Endothelial cell of umbilical vein (primary cell): ENCODE measurements around the gene RAD51B. TPM values are rescaled to one million over a fixed set of nuclear protein-coding genes. Genes with fewer than 3 reads are reported as not detected.

ENCODE experiments used
- BruUV-seq: library from RNA; stranded (reverse); fragments of 400-500 nt; replicated peaks from 2 replicates; lab custom pipeline; 2021; lab: Mats Ljungman, UMichigan
- CTCF ChIA-PET: fragments of 300-600, 350-600 bp; sonication (Branson Sonifier 250); formaldehyde crosslinking; loops from one replicate; lab custom pipeline; 2021; ENCODE audit warnings: antibody characterized with exemption, inconsistent platforms; lab: Charles Lee
- POLR2A ChIA-PET: fragments of 300-600, 350-600 bp; sonication (Branson Sonifier 250); formaldehyde crosslinking; loops from one replicate; lab custom pipeline; 2021; ENCODE audit warnings: antibody characterized with exemption, inconsistent platforms; lab: Charles Lee
- DNase-seq: peaks from one replicate; pipeline ENCODE4 v3.0.0-alpha.2; 2011; ENCODE audit warnings: low read depth, low spot score
- FAIRE-seq: peaks from 2 replicates; lab custom pipeline; 2011; peaks lifted over from hg19 to GRCh38; lab: Jason Lieb, UNC
- H2AFZ ChIP-seq: 2 replicates; pipeline ENCODE4 v1.6.0; 2012; ENCODE audit warnings: low read depth, low read length, control low read depth, inconsistent platforms
- H3K27ac ChIP-seq: 2 replicates; pipeline ENCODE4 v1.5.1; 2011; ENCODE audit warnings: low read depth, mild to moderate bottlenecking, control low read depth, low read length, moderate library complexity; ENCODE audit not compliant: insufficient read depth
- H3K27me3 ChIP-seq, 2 experiments: 2 replicates each; pipeline versions ENCODE4 v1.6.0 to v1.6.1; 2011; ENCODE audit warnings: low read length in 2 of 2, mixed read lengths in 1 of 2; ENCODE audit not compliant: control insufficient read depth in 2 of 2, insufficient read depth in 2 of 2
- H3K36me3 ChIP-seq, 2 experiments: 2 replicates in 1 of 2; 3 replicates in 1 of 2; pipeline ENCODE4 v1.5.1; 2011; ENCODE audit warnings: low read length in 2 of 2, mild to moderate bottlenecking in 1 of 2, moderate library complexity in 1 of 2; ENCODE audit not compliant: control insufficient read depth in 2 of 2, insufficient read depth in 2 of 2; ENCODE audit errors: extremely low read depth in 1 of 2
- H3K4me1 ChIP-seq: 3 replicates; pipeline ENCODE4 v1.5.1; 2011; ENCODE audit warnings: mild to moderate bottlenecking, low read length; ENCODE audit not compliant: control insufficient read depth, insufficient read depth; ENCODE audit errors: extremely low read depth
- H3K4me2 ChIP-seq: 2 replicates; pipeline ENCODE4 v1.6.1; 2011; ENCODE audit warnings: low read length, control low read depth, mixed read lengths; ENCODE audit not compliant: insufficient read depth
- H3K4me3 ChIP-seq, 3 experiments: fragments of 200-600 bp in 1 of 3; sonication (generic), shearing (Covaris generic) in 1 of 3; replicated peaks in 1 of 3; 2 replicates each; pipeline ENCODE4 v1.5.1; 2011 to 2016; ENCODE audit warnings: control low read depth in 3 of 3, low read length in 3 of 3, mild to moderate bottlenecking in 2 of 3, inconsistent platforms in 1 of 3, low read depth in 1 of 3, moderate library complexity in 1 of 3; ENCODE audit not compliant: insufficient read depth in 1 of 3
- H3K79me2 ChIP-seq: 2 replicates; pipeline ENCODE4 v1.6.0; 2012; ENCODE audit warnings: low read length, inconsistent platforms; ENCODE audit not compliant: control insufficient read depth, insufficient read depth
- H3K9ac ChIP-seq: replicated peaks from 2 replicates; pipeline ENCODE3; 2011; ENCODE audit warnings: low read length, control low read depth; ENCODE audit not compliant: insufficient read depth; ENCODE audit errors: extremely low read depth
- H3K9me1 ChIP-seq: replicated peaks from 3 replicates; pipeline ENCODE4 v1.6.0; 2011; ENCODE audit warnings: mild to moderate bottlenecking, low read length; ENCODE audit not compliant: control insufficient read depth, insufficient read depth; ENCODE audit errors: extremely low read depth
- H3K9me3 ChIP-seq: replicated peaks from 2 replicates; pipeline ENCODE4 v1.5.1; 2012; ENCODE audit warnings: low read length, inconsistent platforms; ENCODE audit not compliant: control insufficient read depth, insufficient read depth
- H4K20me1 ChIP-seq: replicated peaks from 2 replicates; pipeline ENCODE3; 2011; ENCODE audit warnings: mild to moderate bottlenecking, low read length; ENCODE audit not compliant: control insufficient read depth, insufficient read depth; ENCODE audit errors: extremely low read depth
- CTCF ChIP-seq, 2 donors: IDR thresholded peaks; 1 replicate in 1 of 2; 2 replicates in 1 of 2; pipeline ENCODE4 v1.5.1; 2011; ENCODE audit warnings: low read length in 2 of 2, mild to moderate bottlenecking in 2 of 2, moderate library complexity in 2 of 2, control low read depth in 1 of 2, inconsistent platforms in 1 of 2, low read depth in 1 of 2; ENCODE audit not compliant: insufficient read depth in 1 of 2; ENCODE audit errors: extremely low read depth in 1 of 2
- EZH2 ChIP-seq: IDR thresholded peaks from 2 replicates; pipeline ENCODE4 v1.6.1; 2012; ENCODE audit warnings: borderline replicate concordance, low read depth, mild to moderate bottlenecking, moderate library complexity, low read length, inconsistent platforms; ENCODE audit not compliant: severe bottlenecking
- FOS ChIP-seq: IDR thresholded peaks from 2 replicates; pipeline ENCODE4 v1.6.1; 2011; ENCODE audit warnings: mild to moderate bottlenecking, low read length, moderate library complexity, borderline replicate concordance; ENCODE audit not compliant: insufficient read depth
- GATA2 ChIP-seq: IDR thresholded peaks from 2 replicates; pipeline ENCODE4 v1.7.0; 2011; ENCODE audit warnings: low read depth, mild to moderate bottlenecking, moderate library complexity, mixed read lengths, low read length; ENCODE audit not compliant: insufficient read length, insufficient read depth
- JUN ChIP-seq: IDR thresholded peaks from 2 replicates; pipeline ENCODE4 v1.6.1; 2011; ENCODE audit warnings: borderline replicate concordance, low read depth; ENCODE audit not compliant: insufficient read length, insufficient read depth
- MAX ChIP-seq: IDR thresholded peaks from 2 replicates; pipeline ENCODE4 v1.6.1; 2011; ENCODE audit not compliant: insufficient read depth, insufficient read length
- MYC ChIP-seq: IDR thresholded peaks from one replicate; pipeline ENCODE4 v1.6.1; 2011; ENCODE audit warnings: mild to moderate bottlenecking, low read depth, low read length
- POLR2A ChIP-seq: IDR thresholded peaks from 2 replicates; pipeline ENCODE4 v1.6.1; 2012; ENCODE audit warnings: low read depth, mild to moderate bottlenecking, control low read depth, low read length
- POLR2AphosphoS5 ChIP-seq: IDR thresholded peaks from 2 replicates; pipeline ENCODE4 v1.6.1; 2012; ENCODE audit warnings: low read depth, mild to moderate bottlenecking, control low read depth, low read length, moderate library complexity; ENCODE audit not compliant: insufficient read depth
- dilution Hi-C: fragments of 300-500 bp; cut with MboI; formaldehyde crosslinking; loops from one replicate; pipeline ENCODE4 v1.15.0; 2019; ENCODE audit warnings: low sequenced_read_pairs; ENCODE audit not compliant: extremely low pct_ligation_motif_present
- intact Hi-C: fragments of 100-400 bp; cut with micrococcal nuclease; formaldehyde crosslinking; loops from one replicate; pipeline ENCODE4 v1.10.0; 2022
- polyA plus RNA-seq, 4 experiments: library from polyadenylated mRNA; depleted of rRNA in 3 of 4; stranded (reverse) in 3 of 4; unstranded in 1 of 4; fragments of >200 nt; gene quantifications; 2 replicates each; pipeline versions ENCODE4 v1.2.1 to v1.2.3, GENCODE V29; 2011 to 2012; ENCODE audit warnings: missing spikeins in 1 of 4
- total RNA-seq: library from RNA; stranded (reverse); gene quantifications from 2 replicates; pipeline ENCODE4 v1.2.3, GENCODE V29; 2021

The RAD51B gene
- total and polyA plus RNA-seq, 2 donors (not counting 3 experiments of a cell fraction or from before 2014, with no cell fraction given) = 3.9 to 19.0 TPM

GRCh38 chr14:68131907-68132306 is 312.3 kb downstream of the RAD51B start:
- no peaks in the 10 kb centered on the region for H3K36me3 ChIP-seq
- no peak overlapping the region for H3K9ac ChIP-seq
- FAIRE-seq = no peak
- no peak overlapping the region for H3K27ac ChIP-seq
- no peaks in the 10 kb centered on the region for H4K20me1 ChIP-seq
- H3K27me3 ChIP-seq = no peaks in the 10 kb centered on the region
- no peak overlapping the region for H2AFZ ChIP-seq
- no peaks in the 10 kb centered on the region for H3K9me1 ChIP-seq
- ChIA-PET CTCF (interaction anchor here (1.0 to 1.6 kb wide), 2 partner anchors 11 to 15 kb away, joined by 4 to 5 read pairs; no protein-coding TSS in a partner anchor), POLR2A (no interaction called here)
- TF ChIP-seq EZH2 = no peak
- no peak for TF ChIP-seq MYC
- no peak for TF ChIP-seq POLR2AphosphoS5
- no peak for TF ChIP-seq CTCF (IDR thresholded peaks at IDR 0.05; ENCODE audit: extremely low read depth in 1 of 2, insufficient read depth in 1 of 2, low read depth in 1 of 2, low read length in 2 of 2)
- TF ChIP-seq GATA2 = no peak
- no peak for TF ChIP-seq MAX
- TF ChIP-seq POLR2A = no peak
- TF ChIP-seq FOS = no peak
- no peak for TF ChIP-seq JUN
- intact Hi-C loops = no loop called here
- H3K4me2 ChIP-seq = no peak overlapping the region
- H3K9me3 ChIP-seq = no peaks in the 10 kb centered on the region
- BruUV-seq = no TSS peak
- H3K4me3 ChIP-seq = no peak overlapping the region
- H3K79me2 ChIP-seq = no peaks in the 10 kb centered on the region
- no peaks in the 10 kb centered on the region for H3K4me1 ChIP-seq
- DNase-seq = no peak
- dilution Hi-C loops = no loop called here
